ENCODE results near the gene FAM78B.

The FAM78B gene

GRCh38 chr1:166114419-166114818 lies 52.4 kb downstream of the FAM78B start:
- no peak for DNase-seq

GRCh38 chr1:166113630-166114029 lies 53.2 kb downstream of the FAM78B start:
- no peak for DNase-seq

GRCh38 chr1:166113031-166113430 lies 53.8 kb downstream of the FAM78B start:
- no peak for DNase-seq

- DNase-seq, result no peak
Measured at GRCh38 chr1:166112425-166112824, 54.4 kb downstream of the FAM78B start.

- no peak for DNase-seq
Measured at GRCh38 chr1:166111430-166111829, 55.4 kb downstream of the FAM78B start.

GRCh38 chr1:166090244-166090643 lies 76.6 kb downstream of the FAM78B start:
- DNase-seq, result no peak

GRCh38 chr1:166089804-166090203 lies 77.0 kb downstream of the FAM78B start:
- no peak for DNase-seq

GRCh38 chr1:166088572-166088955 lies 78.2 kb downstream of the FAM78B start:
- no peak for DNase-seq

GRCh38 chr1:166087734-166088571 lies 78.8 kb downstream of the FAM78B start:
- no peak for DNase-seq

GRCh38 chr1:166086113-166086883 lies 80.5 kb downstream of the FAM78B start:
- DNase-seq, result no peak

- DNase-seq, result no peak
Measured at GRCh38 chr1:166084613-166085012, 82.2 kb downstream of the FAM78B start.

- DNase-seq, result no peak
Measured at GRCh38 chr1:166083887-166084286, 82.9 kb downstream of the FAM78B start.

GRCh38 chr1:166082601-166083000 lies 84.2 kb downstream of the FAM78B start:
- no peak for DNase-seq

GRCh38 chr1:166080967-166081870 lies 85.6 kb downstream of the FAM78B start:
- DNase-seq, result no peak

GRCh38 chr1:166080277-166080966 lies 86.4 kb downstream of the FAM78B start:
- no peak for DNase-seq

GRCh38 chr1:166079276-166079675 lies 87.5 kb downstream of the FAM78B start:
- no peak for DNase-seq

- no peak for DNase-seq
Measured at GRCh38 chr1:166073489-166073888, 93.3 kb downstream of the FAM78B start.

- no peak for DNase-seq
Measured at GRCh38 chr1:166069390-166069789, 97.4 kb downstream of the FAM78B start.

- DNase-seq, result no peak
Measured at GRCh38 chr1:166066107-166066506, 100.7 kb downstream of the FAM78B start.

GRCh38 chr1:166064951-166065350 lies 101.8 kb downstream of the FAM78B start:
- no peak for DNase-seq

- no peak for DNase-seq
Measured at GRCh38 chr1:166064313-166064926, 102.4 kb downstream of the FAM78B start.

- no peak for DNase-seq
Measured at GRCh38 chr1:166063701-166064100, 103.1 kb downstream of the FAM78B start.

All from GF-D8 (cell line).